Upper lobe of left lung (tissue), 4 donors: Measurements from ENCODE around the gene RHCE.
"Not testable (repeated sequence)": the region's sequence is repeated elsewhere in the genome, so short reads cannot be mapped to it uniquely, and the experiment has no call there.

ENCODE experiments used
- CTCF ChIP-seq, 6 experiments: fragments of 450-650 bp in 4 of 6; fragments of 200-600 bp in 2 of 6; sonication (generic) in 2 of 6; IDR thresholded peaks; one replicate each; pipeline ENCODE4 v1.5.1; 2016 to 2019; ENCODE audit warnings: antibody characterized with exemption in 6 of 6
- EP300 ChIP-seq, 4 donors: sonication (generic); formaldehyde crosslinking; IDR thresholded peaks; one replicate each; pipeline ENCODE4 v1.5.1; 2017; ENCODE audit warnings: antibody characterized with exemption in 4 of 4, control low read depth in 2 of 4
- POLR2A ChIP-seq, 4 donors: fragments of 450-650 bp; IDR thresholded peaks; one replicate each; pipeline ENCODE4 v1.5.1; 2016 to 2017; ENCODE audit warnings: antibody characterized with exemption in 4 of 4, mild to moderate bottlenecking in 2 of 4
- POLR2AphosphoS5 ChIP-seq, 2 donors: sonication (generic); formaldehyde crosslinking; IDR thresholded peaks; one replicate each; pipeline ENCODE4 v1.5.1; 2017; ENCODE audit warnings: antibody characterized with exemption in 2 of 2

DNA sequence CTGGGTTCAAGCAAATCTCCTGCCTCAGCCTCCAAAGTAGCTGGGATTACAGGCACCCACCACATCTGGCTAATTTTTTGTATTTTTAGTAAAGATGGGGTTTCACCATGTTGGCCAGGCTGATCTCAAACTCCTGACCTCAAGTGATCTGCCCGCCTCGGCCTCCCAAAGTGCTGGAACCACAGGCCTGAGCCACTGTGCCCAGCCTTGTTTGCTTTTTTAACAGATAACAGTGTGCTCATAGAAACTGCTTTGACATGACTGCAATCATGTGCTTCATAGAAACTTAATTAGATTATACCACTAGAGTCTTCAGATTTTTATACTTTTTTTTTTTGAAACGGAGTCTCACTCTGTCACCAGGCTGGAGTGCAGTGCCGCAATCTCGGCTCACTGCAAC is 91.3 kb downstream of the RHCE start:
- TF ChIP-seq POLR2AphosphoS5, EP300, CTCF, POLR2A (IDR thresholded peaks at IDR 0.05): not testable (repeated sequence)
